Left ventricle myocardium superior (tissue), 1 donor: Measurements from ENCODE around the gene MLLT1. TPM values are rescaled to one million over a fixed set of nuclear protein-coding genes. Genes with fewer than 3 reads are reported as not detected.

ENCODE experiments used
- ATAC-seq: fragments of 200-7000 bp; cut with Tn5 transposase; one replicate; pipeline ENCODE4 v1.9.1; 2020; ENCODE audit warnings: mild to moderate bottlenecking, moderate library complexity
- DNase-seq: peaks from one replicate; pipeline ENCODE4 v3.0.0-alpha.2; 2020
- intact Hi-C: fragments of 100-400 bp; cut with micrococcal nuclease; formaldehyde crosslinking; loops from one replicate; pipeline ENCODE4 v1.11.0; 2022
- total RNA-seq: library from RNA; stranded (reverse); fragmentation: NEBNext Ultra II Directional; extraction: Animal tissue kit (Norgen Biotek cat#: 25700); gene quantifications from one replicate; pipeline ENCODE4 v1.2.1, GENCODE V29; 2021
- donor health status: DM: no; HTN: yes; CAD: no; lungs with severe emphysema.

MLLT1 gene
- total RNA-seq, 1 donor from 2014 or later: 45.8 TPM

GRCh38 chr19:6261883-6262282, 17.9 kb downstream of the MLLT1 start:
- intact Hi-C loops: no loop called here
- no peak for ATAC-seq
- no peak for DNase-seq

DNA sequence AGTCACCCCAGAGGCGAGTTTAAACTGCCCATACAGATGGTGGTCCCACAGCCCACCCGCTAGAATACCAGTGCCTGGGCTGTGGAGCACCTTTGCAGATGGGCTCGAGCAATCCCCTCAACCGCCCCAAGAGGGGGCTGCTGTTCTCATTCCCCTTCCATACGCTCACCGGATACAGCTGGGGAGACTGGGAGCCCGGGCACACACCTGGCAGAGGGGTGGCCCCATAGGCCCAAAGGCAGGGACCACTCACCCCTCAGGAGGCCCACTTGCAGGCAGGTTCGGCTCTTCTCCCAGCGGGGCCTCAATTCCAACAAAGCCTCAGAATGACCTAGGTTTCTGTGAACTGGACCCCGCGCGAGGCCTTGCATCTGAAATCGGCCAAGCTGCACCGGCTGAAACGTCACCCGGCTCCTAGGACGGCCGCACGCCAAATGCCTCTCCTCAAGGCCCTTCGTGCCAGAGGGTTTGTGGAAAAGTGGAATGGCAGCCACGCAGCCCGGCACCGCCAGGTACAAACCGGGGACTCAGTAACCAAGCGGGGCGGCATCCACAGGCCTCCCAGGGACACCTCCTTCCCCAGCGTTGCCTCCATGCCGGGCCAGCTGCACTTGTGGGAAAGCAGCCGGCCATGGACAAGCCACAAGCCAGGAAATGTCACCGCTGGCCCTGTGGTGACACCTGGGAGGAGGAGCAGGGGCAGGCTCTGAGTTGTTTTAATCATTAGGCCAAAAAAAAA, 18.7 kb downstream of the MLLT1 start:
- peak; percentile 65 for ATAC-seq
- intact Hi-C loops: no loop called here
- DNase-seq: no peak

- no peak for DNase-seq
- intact Hi-C loops: no loop called here
- no peak for ATAC-seq
Measured at GRCh38 chr19:6260376-6260775, 19.4 kb downstream of the MLLT1 start.

- ATAC-seq (no peak), DNase-seq (no peak)
- intact Hi-C loops: no loop called here
Measured at GRCh38 chr19:6259312-6259861, 20.4 kb downstream of the MLLT1 start.

DNA sequence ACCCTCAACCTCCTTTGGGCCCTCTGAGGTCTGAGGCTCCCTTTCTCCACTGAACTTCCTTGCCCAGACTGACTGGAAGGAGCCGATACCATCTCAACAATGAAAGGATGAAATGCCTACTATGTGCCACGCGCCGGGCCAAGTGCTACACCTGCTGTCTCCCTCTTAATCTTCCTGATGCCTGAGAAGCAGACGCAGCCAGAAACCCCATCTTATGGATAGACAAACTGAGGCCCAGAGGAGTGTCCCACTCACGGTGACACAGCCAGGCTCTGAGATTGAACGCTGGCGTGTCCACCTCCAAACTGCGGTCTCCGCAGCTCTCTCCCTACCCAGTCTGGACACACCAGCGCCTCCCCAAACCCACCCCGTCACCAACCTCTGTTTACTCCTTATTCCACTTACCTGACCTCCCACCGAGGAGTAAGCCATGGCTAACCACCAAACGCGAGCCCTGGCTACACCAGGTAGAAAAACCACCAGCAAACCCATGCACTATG, 20.9 kb downstream of the MLLT1 start:
- intact Hi-C loops: no loop called here
- no peak for DNase-seq
- no peak for ATAC-seq

GRCh38 chr19:6253954-6254733, 25.6 kb downstream of the MLLT1 start:
- ATAC-seq (no peak), DNase-seq (no peak)
- intact Hi-C loops: no loop called here

GRCh38 chr19:6252066-6252465, 27.7 kb downstream of the MLLT1 start:
- DNase-seq (no peak), ATAC-seq (no peak)
- intact Hi-C loops: no loop called here

GRCh38 chr19:6250909-6251308, 28.9 kb downstream of the MLLT1 start:
- ATAC-seq (no peak), DNase-seq (no peak)
- intact Hi-C loops: no loop called here

GRCh38 chr19:6250024-6250615, 29.7 kb downstream of the MLLT1 start:
- DNase-seq: no peak
- intact Hi-C loops: no loop called here
- ATAC-seq: no peak

GRCh38 chr19:6249296-6249695, 30.5 kb downstream of the MLLT1 start:
- intact Hi-C loops: no loop called here
- DNase-seq: no peak
- peak; percentile 59 for ATAC-seq

DNA sequence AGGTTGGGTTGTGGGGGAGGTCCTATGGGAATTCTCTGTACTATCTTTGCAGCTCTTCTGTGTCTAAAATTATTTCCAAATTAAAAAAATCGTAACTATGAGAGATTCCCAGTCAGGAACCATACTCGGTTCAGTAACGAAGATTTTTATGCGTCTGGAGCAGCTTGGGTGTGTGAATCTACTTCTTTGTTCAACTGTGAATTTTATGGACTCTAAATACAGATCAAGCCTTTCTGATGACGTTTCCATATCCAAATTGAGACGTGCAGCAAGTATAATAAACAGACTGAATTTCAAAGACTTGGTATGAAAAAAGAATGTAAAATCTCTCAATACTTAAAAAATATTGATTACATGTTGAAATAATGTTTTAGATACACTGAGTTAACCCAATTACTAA, 30.9 kb downstream of the MLLT1 start:
- no peak for ATAC-seq
- intact Hi-C loops: no loop called here
- no peak for DNase-seq

GRCh38 chr19:6248341-6248740, 31.4 kb downstream of the MLLT1 start:
- intact Hi-C loops: no loop called here
- ATAC-seq (no peak), DNase-seq (no peak)

DNA sequence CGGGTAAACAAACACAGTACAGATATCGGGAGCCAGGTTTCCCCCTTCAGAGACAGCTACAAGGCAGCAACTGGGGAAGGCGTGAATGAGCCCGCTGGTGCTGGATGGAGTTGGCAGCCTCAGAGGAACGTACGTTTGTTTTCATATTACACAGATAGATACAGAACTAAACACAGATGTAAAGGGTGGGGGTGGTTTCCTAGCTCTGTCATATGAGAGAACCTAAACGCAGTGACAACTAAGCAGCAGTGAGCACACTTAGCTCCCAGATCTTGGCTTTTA, 32.8 kb downstream of the MLLT1 start:
- DNase-seq (no peak), ATAC-seq (no peak)
- intact Hi-C loops: no loop called here

DNA sequence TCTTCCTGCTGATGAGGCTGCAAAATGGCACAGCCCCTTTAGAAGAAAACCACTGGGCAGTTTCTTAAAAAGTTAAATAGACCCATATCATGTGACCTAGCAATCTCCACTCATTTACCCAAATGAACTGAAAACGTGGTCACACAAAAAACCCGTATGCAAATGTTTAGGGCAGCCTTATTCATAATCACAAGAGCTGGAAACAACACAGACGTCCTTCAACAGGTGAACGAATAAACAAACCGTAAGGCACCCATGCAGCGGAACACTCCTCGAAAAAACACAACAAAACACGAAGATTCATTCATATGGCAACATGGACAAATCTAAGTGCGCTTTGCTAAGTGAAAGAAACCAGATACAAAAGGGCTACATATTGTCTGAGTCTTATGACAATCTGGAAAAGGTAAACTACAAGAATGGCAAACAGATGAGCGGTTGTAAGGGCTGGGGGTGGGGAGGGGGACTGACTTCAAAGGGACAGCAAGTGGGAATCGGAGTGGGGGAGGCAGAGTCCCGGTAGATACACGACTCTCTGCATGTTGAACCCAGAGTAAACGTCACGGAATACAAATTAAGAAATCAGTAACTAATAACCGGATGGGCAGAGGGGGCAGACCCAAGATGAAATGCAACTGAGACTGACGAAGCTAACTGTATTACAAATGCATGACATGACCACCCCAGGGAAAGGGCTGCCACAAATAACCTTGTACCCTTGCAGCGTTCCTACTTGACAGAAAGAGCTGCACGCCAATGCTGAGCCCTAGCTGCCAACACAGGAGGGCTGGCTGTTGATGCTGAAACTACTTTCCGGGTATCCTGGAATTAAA, 33.4 kb downstream of the MLLT1 start:
- intact Hi-C loops: no loop called here
- ATAC-seq (peak; percentile 24), DNase-seq (no peak)

DNA sequence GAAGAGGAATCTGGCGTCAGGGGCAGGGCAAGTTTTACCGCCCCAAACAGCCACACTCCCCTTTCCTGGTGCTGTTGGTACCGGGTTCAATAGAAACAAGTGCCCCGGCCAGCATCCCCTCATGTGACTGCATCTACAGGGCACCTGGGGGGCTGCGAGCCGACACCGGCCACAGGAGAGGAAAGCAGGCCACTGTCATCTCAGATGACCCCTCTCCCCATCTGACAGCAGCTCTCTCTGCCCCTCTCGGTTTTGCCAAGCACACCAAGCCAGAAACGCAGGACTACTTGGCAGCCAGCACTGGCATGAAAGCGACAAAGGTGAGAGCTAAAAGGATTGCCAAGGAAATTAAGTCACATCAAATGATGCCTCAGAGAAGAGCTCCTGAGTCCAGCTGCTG, 37.1 kb downstream of the MLLT1 start:
- ATAC-seq (no peak), DNase-seq (no peak)
- intact Hi-C loops: no loop called here

DNA sequence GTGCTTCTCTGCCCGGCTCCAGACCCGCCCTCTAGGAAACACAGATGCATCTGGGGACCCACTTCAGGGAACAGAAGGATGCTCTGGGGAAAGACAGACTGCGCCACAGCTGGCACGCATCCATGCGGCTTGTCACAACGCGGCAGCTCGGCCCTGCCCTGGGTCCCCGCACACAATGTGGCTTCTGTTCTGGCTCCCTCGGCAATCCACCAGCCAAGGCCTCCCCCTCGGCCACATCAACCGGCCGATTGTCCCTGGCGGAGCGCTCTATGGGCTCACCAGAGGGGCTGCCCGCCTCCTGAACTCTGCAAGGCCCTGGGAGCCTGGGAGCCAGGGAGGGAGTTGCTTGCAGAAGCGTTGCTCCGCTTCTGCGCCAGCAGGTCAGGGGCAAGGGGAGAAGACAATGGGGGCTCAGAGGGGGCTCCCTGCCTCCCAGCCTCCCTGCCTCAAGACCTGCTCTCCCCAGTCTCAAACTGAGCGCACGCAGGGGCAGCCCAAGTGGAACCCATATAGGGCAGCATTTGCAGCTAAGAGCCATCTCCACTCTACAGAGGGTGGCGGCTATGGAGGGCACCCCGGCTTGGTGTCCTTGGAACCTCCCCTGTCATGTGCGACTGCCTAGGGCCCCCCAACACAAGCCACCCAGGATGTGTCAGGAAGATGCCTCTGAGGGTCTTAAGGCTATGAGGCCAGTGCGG, 37.9 kb downstream of the MLLT1 start:
- ATAC-seq (peak; percentile 23), DNase-seq (peak; percentile 63)
- intact Hi-C loops: no loop called here

DNA sequence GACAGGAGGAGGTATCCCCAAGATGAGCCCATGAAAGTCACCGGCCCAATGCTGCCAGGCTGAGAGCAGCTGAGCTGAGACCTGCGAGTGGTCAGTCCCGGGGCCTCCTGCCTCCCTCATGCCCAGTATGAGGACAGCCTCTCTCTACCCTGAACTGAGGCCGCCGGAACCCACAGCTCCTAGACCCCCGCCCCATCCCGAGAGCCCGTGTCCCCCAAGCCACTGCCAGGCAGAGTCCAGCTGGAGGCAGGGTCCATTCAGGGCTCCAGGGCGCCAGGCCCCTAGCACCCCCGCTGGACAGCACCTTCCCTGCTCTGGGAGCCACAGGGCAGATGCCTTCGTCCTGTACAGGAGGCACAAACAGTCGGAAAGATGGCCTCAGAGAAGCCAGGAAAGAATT, 38.7 kb downstream of the MLLT1 start:
- DNase-seq (no peak), ATAC-seq (no peak)
- intact Hi-C loops: no loop called here

DNA sequence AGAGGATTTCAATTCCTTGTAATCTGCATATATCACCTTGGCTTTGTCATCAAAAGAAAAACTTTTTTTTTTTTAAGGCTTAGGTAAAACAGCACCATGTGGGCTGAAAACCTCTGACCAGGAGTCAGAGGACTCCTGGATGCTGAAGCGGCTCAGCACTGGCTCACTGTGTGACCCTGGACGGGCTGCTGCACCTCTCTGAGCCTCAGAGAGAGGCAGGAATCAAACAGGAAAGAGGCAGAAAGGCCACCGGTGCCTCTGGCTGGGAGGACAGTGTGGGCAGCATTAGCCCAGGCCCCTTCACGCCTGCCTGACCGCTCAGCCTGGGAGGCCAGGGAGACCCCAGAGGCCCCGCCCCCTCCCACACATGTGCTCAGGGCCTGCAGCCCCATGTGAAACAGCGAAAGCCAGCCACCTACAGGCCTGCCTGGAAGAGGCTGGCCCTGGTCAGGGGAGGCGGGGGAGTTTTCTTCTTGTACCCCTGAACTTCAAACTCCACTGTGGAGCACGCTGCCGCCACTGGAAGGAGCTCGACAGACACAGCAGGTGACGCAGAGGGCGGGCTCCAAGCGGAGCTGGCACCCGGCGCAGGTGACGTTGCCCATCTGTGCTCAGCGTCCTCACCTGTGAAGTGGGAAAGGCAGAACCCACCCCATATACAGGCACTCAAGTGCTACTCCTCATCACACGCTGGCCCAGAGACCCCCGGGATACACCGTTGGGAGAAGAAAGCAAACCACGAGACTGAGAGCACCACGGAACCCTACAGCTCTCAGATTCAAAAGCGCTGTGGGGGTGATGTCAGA, 39.7 kb downstream of the MLLT1 start:
- intact Hi-C loops: no loop called here
- no peak for ATAC-seq
- DNase-seq: no peak
